ENCODE results near the gene TRIM65. TPM values are rescaled to one million over a fixed set of nuclear protein-coding genes. Genes with fewer than 3 reads are reported as not detected.

TRIM65 gene
- total and polyA plus RNA-seq, 2 of the 13 experiments (the other 11 are each of a cell fraction or from before 2014, with no cell fraction given) = 10.3 to 22.4 TPM

DNA sequence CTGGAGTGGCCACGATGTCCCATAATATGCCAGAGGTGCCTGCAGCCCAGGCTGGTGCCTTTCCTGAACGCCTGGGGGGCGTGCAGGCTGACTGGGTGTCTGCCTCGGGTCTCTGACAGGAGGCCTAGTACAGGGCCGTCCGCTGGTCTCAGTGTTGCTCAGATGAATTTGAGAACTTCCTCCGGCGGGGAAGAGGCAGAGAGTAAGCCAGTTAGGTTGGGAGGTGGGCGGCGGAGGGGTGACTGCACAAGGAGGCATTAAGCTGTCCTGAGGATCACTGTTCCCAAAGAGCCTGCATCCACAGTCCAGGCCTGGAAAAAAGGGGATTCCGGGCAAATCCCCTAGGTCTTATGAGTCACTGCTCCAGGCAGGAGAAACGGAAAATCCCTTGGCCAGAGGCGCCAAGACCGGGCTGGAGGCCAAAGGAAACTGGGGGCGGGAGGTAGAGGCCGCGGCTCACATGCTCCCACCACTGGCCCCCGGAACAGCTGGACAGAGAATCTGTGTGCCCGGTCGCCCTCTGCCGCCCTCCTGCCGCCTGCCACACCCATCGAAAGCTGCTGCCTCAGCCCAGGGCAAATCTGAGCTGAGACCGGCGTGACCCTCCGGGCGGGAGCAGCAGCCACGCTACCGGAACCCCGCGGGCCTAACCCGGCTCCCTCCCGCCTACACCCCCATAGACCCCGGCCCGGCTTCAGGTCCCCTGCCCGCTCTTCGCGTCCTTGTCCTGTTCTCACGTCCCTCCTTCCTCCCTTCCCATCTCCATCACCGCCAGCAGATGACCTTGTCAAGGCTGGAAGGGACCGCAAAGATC is 19.6 kb downstream of the TRIM65 start (continued):
- TF ChIP-seq, protein P1, sequence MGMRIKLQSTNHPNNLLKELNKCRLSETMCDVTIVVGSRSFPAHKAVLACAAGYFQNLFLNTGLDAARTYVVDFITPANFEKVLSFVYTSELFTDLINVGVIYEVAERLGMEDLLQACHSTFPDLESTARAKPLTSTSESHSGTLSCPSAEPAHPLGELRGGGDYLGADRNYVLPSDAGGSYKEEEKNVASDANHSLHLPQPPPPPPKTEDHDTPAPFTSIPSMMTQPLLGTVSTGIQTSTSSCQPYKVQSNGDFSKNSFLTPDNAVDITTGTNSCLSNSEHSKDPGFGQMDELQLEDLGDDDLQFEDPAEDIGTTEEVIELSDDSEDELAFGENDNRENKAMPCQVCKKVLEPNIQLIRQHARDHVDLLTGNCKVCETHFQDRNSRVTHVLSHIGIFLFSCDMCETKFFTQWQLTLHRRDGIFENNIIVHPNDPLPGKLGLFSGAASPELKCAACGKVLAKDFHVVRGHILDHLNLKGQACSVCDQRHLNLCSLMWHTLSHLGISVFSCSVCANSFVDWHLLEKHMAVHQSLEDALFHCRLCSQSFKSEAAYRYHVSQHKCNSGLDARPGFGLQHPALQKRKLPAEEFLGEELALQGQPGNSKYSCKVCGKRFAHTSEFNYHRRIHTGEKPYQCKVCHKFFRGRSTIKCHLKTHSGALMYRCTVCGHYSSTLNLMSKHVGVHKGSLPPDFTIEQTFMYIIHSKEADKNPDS (CRISPR knock-in tag; IDR thresholded peaks at IDR 0.05) = peak; percentile 44; the same call in 1 of the 2 replicates
- TF ChIP-seq SP1 (IDR thresholded peaks at IDR 0.05) = no peak
- no peak for TF ChIP-seq SP1 (CRISPR knock-in tag; IDR thresholded peaks at IDR 0.05)
- TF ChIP-seq ERF (CRISPR knock-in tag; IDR thresholded peaks at IDR 0.05) = peak; percentile 39
- TF ChIP-seq FOXA1 (IDR thresholded peaks at IDR 0.05) = no peak
- TF ChIP-seq FOXA1 (CRISPR knock-in tag; IDR thresholded peaks at IDR 0.05) = no peak
- TF ChIP-seq ZNF605 (CRISPR knock-in tag; IDR thresholded peaks at IDR 0.05) = peak; percentile 45
- no peak for TF ChIP-seq NFYC (CRISPR knock-in tag; IDR thresholded peaks at IDR 0.05)
- peak; percentile 59 for TF ChIP-seq ZEB1 (IDR thresholded peaks at IDR 0.05; ENCODE audit: insufficient replicate concordance, low read depth)
- TF ChIP-seq, protein P2, sequence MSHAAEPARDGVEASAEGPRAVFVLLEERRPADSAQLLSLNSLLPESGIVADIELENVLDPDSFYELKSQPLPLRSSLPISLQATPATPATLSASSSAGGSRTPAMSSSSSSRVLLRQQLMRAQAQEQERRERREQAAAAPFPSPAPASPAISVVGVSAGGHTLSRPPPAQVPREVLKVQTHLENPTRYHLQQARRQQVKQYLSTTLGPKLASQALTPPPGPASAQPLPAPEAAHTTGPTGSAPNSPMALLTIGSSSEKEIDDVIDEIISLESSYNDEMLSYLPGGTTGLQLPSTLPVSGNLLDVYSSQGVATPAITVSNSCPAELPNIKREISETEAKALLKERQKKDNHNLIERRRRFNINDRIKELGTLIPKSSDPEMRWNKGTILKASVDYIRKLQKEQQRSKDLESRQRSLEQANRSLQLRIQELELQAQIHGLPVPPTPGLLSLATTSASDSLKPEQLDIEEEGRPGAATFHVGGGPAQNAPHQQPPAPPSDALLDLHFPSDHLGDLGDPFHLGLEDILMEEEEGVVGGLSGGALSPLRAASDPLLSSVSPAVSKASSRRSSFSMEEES (CRISPR knock-in tag; IDR thresholded peaks at IDR 0.05) = peak; percentile 50; the same call in 1 of the 2 replicates
- TF ChIP-seq ARHGAP35 (CRISPR knock-in tag; IDR thresholded peaks at IDR 0.05; ENCODE audit: borderline replicate concordance) = no peak
- TF ChIP-seq ZNF263 (CRISPR knock-in tag; IDR thresholded peaks at IDR 0.05) = no peak
- peak; percentile 64; the same call in 1 of the 2 replicates for TF ChIP-seq ZNF737 (CRISPR knock-in tag; IDR thresholded peaks at IDR 0.05; ENCODE audit: borderline replicate concordance)
- TF ChIP-seq ZNF567 (CRISPR knock-in tag; IDR thresholded peaks at IDR 0.05; ENCODE audit: borderline replicate concordance) = peak; percentile 66; the same call in 1 of the 2 replicates
- TF ChIP-seq PAX8 (CRISPR knock-in tag; IDR thresholded peaks at IDR 0.05; ENCODE audit: borderline replicate concordance) = no peak
- no peak for TF ChIP-seq ZNF644 (CRISPR knock-in tag; IDR thresholded peaks at IDR 0.05; ENCODE audit: low read depth)
- TF ChIP-seq ZNF709 (CRISPR knock-in tag; IDR thresholded peaks at IDR 0.05) = no peak; the same call in 1 of the 2 replicates
- no peak; the same call in 1 of the 2 replicates for TF ChIP-seq SATB2 (CRISPR knock-in tag; IDR thresholded peaks at IDR 0.05)
- TF ChIP-seq HNRNPH1 (optimal IDR thresholded peaks at IDR 0.05; ENCODE audit: low read depth, low read length) = peak; percentile 39
- TF ChIP-seq, protein P3, sequence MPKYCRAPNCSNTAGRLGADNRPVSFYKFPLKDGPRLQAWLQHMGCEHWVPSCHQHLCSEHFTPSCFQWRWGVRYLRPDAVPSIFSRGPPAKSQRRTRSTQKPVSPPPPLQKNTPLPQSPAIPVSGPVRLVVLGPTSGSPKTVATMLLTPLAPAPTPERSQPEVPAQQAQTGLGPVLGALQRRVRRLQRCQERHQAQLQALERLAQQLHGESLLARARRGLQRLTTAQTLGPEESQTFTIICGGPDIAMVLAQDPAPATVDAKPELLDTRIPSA (CRISPR knock-in tag; IDR thresholded peaks at IDR 0.05; ENCODE audit: borderline replicate concordance) = 0 out of 2 replicates have a peak, but pooled peaks have one; percentile 29
- TF ChIP-seq, protein P4, sequence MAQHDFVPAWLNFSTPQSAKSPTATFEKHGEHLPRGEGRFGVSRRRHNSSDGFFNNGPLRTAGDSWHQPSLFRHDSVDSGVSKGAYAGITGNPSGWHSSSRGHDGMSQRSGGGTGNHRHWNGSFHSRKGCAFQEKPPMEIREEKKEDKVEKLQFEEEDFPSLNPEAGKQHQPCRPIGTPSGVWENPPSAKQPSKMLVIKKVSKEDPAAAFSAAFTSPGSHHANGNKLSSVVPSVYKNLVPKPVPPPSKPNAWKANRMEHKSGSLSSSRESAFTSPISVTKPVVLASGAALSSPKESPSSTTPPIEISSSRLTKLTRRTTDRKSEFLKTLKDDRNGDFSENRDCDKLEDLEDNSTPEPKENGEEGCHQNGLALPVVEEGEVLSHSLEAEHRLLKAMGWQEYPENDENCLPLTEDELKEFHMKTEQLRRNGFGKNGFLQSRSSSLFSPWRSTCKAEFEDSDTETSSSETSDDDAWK (CRISPR knock-in tag; IDR thresholded peaks at IDR 0.05) = no peak
- TF ChIP-seq HES4 (CRISPR knock-in tag; IDR thresholded peaks at IDR 0.05; ENCODE audit: borderline replicate concordance) = 0 out of 2 replicates have a peak, but pooled peaks have one; percentile 16
- no peak for TF ChIP-seq PHB2 (IDR thresholded peaks at IDR 0.05; ENCODE audit: partially characterized antibody)
- no peak; the same call in 1 of the 2 replicates for TF ChIP-seq SAFB2 (CRISPR knock-in tag; IDR thresholded peaks at IDR 0.05; ENCODE audit: borderline replicate concordance, low read depth)
- no peak for TF ChIP-seq ZNF12 (CRISPR knock-in tag; IDR thresholded peaks at IDR 0.05)
- TF ChIP-seq HNRNPK (IDR thresholded peaks at IDR 0.05; ENCODE audit: low read depth, low read length, poor library complexity, severe bottlenecking) = peak; percentile 97

Data from HepG2 (cell line).